GM12891 (cell line): ENCODE measurements around the gene VSTM5.

Experiments
- POLR2A ChIP-seq: IDR thresholded peaks from 2 replicates; pipeline ENCODE4 v1.6.1; 2011; ENCODE audit warnings: low read depth, low read length, control low read depth
- POLR2AphosphoS5 ChIP-seq: IDR thresholded peaks from 2 replicates; pipeline ENCODE4 v1.6.1; 2011; ENCODE audit warnings: low read depth, low read length, control low read depth
- POU2F2 ChIP-seq: IDR thresholded peaks from 2 replicates; pipeline ENCODE4 v1.6.1; 2011; ENCODE audit warnings: low read depth, mild to moderate bottlenecking, control low read depth, low read length, moderate library complexity
- SPI1 ChIP-seq: IDR thresholded peaks from 2 replicates; pipeline ENCODE4 v1.6.1; 2011; ENCODE audit warnings: low read depth, low read length, control low read depth
- TAF1 ChIP-seq: IDR thresholded peaks from 2 replicates; pipeline ENCODE4 v1.6.1; 2011; ENCODE audit warnings: low read depth, low read length, control low read depth

DNA sequence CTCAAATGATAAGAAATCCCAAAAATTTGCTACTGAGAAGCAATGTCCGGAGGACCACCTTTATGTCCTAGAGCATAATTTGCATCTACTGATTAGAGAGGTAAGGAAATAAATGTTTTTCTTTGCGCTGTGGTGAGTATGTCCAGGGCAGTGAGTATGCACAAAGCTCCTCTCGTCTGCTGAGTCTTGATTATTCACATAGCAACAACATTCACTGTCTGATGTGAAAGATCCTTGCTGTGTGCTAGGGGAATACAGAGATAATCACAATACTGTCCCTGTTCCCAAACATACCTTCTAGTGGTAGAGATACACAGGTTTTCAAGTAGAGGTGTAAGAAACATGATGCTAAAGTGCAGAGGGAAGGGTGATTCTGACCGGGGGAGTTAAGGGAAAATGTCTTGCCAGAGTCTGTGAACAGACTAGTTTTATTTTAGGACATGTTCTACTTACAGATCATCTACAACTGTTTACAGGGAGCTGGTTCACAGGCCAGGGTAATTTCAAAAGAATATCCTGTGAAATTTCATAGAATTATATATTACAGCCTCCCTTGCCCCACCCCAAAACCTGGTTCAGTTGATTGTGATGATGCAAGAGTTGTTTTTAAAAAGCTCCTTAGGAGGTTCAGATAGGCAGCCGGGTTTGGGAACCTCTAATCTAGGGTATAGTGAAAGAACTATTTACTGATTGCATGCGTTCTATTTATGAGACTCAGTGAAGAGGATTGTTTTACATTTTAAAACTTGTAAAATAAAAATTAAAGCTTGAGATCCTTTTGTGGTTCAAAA is 53.8 kb downstream of the VSTM5 start:
- TF ChIP-seq TAF1 (no peak), POLR2AphosphoS5 (no peak), POLR2A (no peak), POU2F2 (no peak), SPI1 (no peak)
